Measurements from ENCODE around the gene RFX7.

- TF ChIP-seq CTCF (conservative IDR thresholded peaks at IDR 0.05; ENCODE audit: low read depth, low read length) = no peak
- TF ChIP-seq POLR2A (IDR thresholded peaks at IDR 0.05; ENCODE audit: low read depth, low read length) = no peak
- no peak for TF ChIP-seq RFX5 (IDR thresholded peaks at IDR 0.05; ENCODE audit: low read depth, low read length)
- TF ChIP-seq NFE2L2 (IDR thresholded peaks at IDR 0.05; ENCODE audit: low read depth, low read length) = no peak
Measured at GRCh38 chr15:56180851-56181250, 62.8 kb downstream of the RFX7 start.
